Measurements from ENCODE around the gene PRKCH.

PRKCH gene

GRCh38 chr14:61369454-61369810 lies 48.1 kb downstream of the PRKCH start:
- TF ChIP-seq SIN3A (IDR thresholded peaks at IDR 0.05; ENCODE audit: borderline replicate concordance, insufficient read depth, low read length) = no peak
- TF ChIP-seq FOXP2 (optimal IDR thresholded peaks at IDR 0.05; ENCODE audit: borderline replicate concordance, extremely low read depth, extremely low read length, insufficient read depth) = no peak
- TF ChIP-seq REST (IDR thresholded peaks at IDR 0.05; ENCODE audit: insufficient read depth in 1 of 2, low read depth in 2 of 2, low read length in 2 of 2) = no peak
- no peak for TF ChIP-seq TAF1 (IDR thresholded peaks at IDR 0.05; ENCODE audit: borderline replicate concordance, insufficient read depth, low read length)
- TF ChIP-seq POLR2AphosphoS5 (IDR thresholded peaks at IDR 0.05; ENCODE audit: low read depth, low read length) = no peak

GRCh38 chr14:61372379-61372778 lies 51.0 kb downstream of the PRKCH start:
- no peak for TF ChIP-seq FOXP2 (optimal IDR thresholded peaks at IDR 0.05; ENCODE audit: borderline replicate concordance, extremely low read depth, extremely low read length, insufficient read depth)
- no peak for TF ChIP-seq POLR2AphosphoS5 (IDR thresholded peaks at IDR 0.05; ENCODE audit: low read depth, low read length)
- TF ChIP-seq SIN3A (IDR thresholded peaks at IDR 0.05; ENCODE audit: borderline replicate concordance, insufficient read depth, low read length) = no peak
- TF ChIP-seq REST (IDR thresholded peaks at IDR 0.05; ENCODE audit: insufficient read depth in 1 of 2, low read depth in 2 of 2, low read length in 2 of 2) = no peak
- no peak for TF ChIP-seq TAF1 (IDR thresholded peaks at IDR 0.05; ENCODE audit: borderline replicate concordance, insufficient read depth, low read length)

GRCh38 chr14:61372842-61373555 lies 51.6 kb downstream of the PRKCH start:
- no peak for TF ChIP-seq SIN3A (IDR thresholded peaks at IDR 0.05; ENCODE audit: borderline replicate concordance, insufficient read depth, low read length)
- no peak for TF ChIP-seq TAF1 (IDR thresholded peaks at IDR 0.05; ENCODE audit: borderline replicate concordance, insufficient read depth, low read length)
- no peak for TF ChIP-seq REST (IDR thresholded peaks at IDR 0.05; ENCODE audit: insufficient read depth in 1 of 2, low read depth in 2 of 2, low read length in 2 of 2)
- TF ChIP-seq POLR2AphosphoS5 (IDR thresholded peaks at IDR 0.05; ENCODE audit: low read depth, low read length) = no peak
- TF ChIP-seq FOXP2 (optimal IDR thresholded peaks at IDR 0.05; ENCODE audit: borderline replicate concordance, extremely low read depth, extremely low read length, insufficient read depth) = no peak

GRCh38 chr14:61374284-61374683 lies 52.9 kb downstream of the PRKCH start:
- no peak for TF ChIP-seq FOXP2 (optimal IDR thresholded peaks at IDR 0.05; ENCODE audit: borderline replicate concordance, extremely low read depth, extremely low read length, insufficient read depth)
- no peak for TF ChIP-seq POLR2AphosphoS5 (IDR thresholded peaks at IDR 0.05; ENCODE audit: low read depth, low read length)
- TF ChIP-seq SIN3A (IDR thresholded peaks at IDR 0.05; ENCODE audit: borderline replicate concordance, insufficient read depth, low read length) = no peak
- no peak for TF ChIP-seq REST (IDR thresholded peaks at IDR 0.05; ENCODE audit: insufficient read depth in 1 of 2, low read depth in 2 of 2, low read length in 2 of 2)
- TF ChIP-seq TAF1 (IDR thresholded peaks at IDR 0.05; ENCODE audit: borderline replicate concordance, insufficient read depth, low read length) = no peak
